Stimulated activated CD4-positive, alpha-beta T cell treated with anti-CD3 and anti-CD28 coated beads, Interleukin-2, amount 100 ng/mL, for 4 hours (primary cell): ENCODE results near the gene TMEM150B.

Source experiments
- DNase-seq: peaks from one replicate; pipeline ENCODE4 v3.0.0-alpha.2; 2020; ENCODE audit warnings: low read depth

Gene TMEM150B

GRCh38 chr19:55325172-55325571, at the start of gene TMEM150B:
TSS of gene TMEM150B (minus strand) at chr19:55325341. CDS start at chr19:55321036, 4,305 bp downstream.
- DNase-seq: no peak

DNA sequence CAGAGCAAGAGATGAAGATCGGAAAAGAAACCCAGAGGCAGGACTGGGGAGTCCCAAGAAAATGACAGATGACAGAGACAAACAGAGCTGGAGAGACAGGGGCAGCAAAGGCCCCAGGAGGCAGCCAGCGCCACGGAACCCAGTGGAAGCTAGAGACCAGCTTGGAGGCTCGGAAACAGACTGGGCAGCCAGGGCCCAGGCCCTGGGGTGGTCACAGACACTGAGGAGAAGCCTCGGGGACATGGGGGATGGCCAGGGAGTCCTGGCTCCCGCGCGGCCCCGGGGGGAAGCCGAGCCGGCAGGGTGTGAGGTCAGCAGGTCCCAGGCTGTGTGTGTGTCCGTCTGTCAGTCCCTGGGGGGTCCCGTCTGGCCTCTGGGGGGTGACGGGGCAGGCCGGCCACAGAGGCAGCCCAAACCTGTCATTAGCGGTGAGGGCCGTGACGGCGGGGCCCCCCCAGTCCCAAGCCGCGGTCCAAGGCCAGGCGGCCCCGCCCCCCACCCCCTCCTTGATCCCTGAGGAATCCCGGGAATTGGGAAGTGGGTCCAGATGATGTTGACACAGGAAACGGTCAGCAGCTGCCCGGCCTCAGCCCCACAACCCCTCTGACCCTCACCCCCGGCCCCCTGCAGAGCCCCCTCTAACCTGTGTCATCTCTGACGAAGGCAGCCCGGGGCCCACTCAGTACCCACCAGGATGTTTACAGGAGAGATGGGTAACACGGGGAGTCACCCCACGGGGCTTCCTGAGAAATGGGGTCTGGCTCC, 49.0 kb upstream of the TMEM150B start:
- no peak for DNase-seq

DNA sequence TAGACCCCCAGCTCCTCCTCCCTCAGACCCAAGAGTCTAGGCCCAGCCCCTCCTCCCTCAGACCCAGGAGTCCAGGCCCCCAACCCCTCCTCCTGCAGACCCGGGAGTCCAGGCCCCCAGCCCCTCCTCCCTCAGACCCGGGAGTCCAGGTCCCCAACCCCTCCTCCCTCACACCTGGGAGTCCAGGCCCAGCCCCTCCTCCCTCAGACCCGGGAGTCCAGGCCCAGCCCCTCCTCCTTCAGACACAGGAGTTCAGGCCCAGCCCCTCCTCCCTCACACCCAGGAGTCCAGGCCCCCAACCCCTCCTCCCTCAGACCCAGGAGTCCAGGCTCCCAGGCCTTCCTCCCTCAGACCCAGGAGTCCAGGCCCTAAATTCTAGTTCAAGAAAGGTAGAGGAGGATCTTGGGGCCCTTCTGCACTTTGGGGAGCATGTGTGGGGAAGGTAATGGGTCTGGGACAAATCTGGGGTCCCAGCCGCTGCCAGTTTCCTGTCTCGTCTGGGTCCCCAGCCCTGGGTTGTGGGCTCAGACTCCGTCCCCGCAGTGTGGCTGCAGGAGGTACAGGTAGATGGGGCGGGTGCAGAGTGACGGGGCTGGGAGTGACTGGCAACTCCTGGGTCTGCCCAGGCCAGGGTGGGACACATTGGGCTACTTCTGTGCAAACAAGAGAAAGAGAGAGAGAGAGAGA, 48.3 kb upstream of the TMEM150B start:
- DNase-seq: no peak

- DNase-seq: no peak
These were observed 47.4 kb upstream of the TMEM150B start for GRCh38 chr19:55372316-55373081.

DNA sequence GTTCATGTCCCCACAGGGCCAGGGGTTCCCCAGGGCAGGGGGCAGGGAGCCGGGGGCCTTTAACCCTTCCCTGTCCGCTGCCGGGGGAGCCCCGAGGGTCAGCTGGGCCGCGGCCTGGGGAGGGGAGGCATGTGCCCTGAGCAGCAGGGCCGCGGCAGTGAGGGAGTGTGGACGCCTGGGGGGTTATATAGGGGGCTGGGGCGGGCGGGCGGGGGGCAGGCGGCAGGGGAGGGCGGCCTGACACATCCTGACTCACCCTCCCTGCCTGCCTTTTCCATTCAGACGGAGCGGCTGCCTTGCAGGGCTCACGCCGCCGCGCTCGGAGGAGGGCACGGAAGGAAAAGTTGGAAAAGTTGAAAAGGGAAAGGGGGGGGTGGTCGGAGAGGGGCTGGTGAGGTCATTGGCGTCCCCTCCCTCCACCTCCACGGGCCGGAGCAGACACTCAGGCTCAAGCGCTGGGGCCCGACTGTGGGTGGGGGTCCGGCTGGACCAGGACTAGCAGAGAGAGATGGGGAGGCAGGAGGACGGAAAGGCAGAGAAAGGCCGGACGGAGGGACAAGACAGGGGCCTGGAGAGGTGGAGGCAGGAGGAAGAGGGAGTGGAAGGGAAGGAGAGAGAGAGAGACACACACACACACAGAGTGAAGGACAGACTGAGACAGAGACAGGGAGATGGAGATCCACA, 45.3 kb upstream of the TMEM150B start, which contains the start of gene IL11:
Gene IL11, minus strand, starts transcription at position 159 of the 684 bp plus-strand sequence. Its CDS starts 153 bp downstream, at position 6.
- no peak for DNase-seq

GRCh38 chr19:55369653-55370304, 44.6 kb upstream of the TMEM150B start:
- DNase-seq: no peak

DNA sequence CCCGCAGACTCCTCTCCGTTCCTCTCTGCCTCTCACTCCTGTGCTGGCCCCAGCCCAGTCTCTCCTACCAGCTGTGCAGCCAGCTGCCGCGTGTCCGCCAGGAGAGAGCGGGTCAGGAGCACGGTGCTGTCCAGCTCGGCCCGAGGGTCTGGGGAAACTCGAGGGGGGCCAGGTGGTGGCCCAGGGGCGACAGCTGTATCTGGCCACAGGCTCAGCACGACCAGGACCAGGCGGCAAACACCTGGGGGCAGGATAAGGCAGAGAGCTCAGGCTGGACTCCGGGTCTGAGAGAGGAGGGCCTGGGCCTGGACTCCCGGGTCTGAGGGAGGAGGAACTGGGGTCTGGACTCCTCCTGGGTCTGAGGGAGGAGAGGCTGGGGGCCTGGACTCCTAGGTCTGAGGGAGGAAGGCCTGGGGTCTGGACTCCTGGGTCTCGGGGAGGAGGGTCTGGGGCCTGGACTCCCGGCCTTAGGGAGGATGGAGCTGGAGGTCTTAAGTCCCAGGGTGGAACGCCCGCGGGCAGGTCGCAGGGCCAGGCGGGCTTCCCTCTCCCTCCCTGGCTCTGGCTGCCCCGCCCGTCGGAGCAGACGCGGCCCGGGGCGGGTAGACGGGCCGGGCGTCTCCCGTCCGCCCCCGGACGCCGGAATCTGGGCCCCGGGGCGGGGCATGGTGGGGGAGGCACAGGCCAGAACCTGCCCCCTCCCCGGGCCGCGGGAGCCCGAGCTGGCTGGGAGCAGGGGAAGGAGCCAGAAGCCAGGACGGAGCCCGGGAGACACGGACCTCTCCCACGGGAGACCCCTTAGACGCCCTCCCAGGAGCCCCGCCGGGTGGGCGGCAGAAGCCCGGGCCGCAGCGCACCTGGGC, 43.8 kb upstream of the TMEM150B start:
- DNase-seq: no peak

DNA sequence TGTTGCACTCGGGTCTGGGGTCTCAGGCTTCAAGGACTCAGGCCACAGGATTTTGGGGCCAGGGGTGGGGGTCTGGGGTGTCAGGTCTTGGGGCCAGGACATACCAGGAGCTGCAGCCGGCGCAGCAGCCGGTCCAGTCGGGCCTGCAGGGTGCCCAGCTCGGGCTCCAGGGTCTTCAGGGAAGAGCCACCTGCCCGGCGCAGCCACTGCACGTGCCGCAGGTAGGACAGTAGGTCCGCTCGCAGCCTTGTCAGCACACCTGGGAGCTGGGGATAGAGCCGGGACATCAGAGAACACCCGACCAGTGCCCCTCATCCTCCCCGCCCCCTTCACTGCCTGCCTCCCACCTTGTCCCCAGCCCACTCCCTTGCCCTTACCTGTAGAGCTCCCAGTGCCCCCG, 43.0 kb upstream of the TMEM150B start:
- DNase-seq: no peak

DNA sequence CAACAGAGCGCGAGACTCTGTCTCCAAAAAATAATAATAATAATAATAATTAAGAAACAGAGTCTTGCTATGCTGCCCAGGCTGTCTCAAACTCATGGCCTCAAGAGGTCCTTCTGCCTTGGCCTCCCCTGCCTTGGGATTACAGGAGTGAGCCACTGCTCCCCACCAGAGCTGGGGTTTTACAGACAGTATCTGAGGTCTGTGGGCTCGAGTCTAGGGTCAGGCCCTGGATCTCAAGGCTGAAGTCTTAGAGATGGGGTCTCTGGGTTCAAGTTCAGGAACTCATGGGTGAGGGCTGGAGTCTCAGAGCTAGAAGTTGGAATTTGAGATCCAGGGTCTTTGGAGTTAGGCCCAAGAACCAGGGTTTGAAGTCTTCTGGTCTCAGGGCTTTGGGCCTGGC, 41.6 kb upstream of the TMEM150B start:
- no peak for DNase-seq

DNA sequence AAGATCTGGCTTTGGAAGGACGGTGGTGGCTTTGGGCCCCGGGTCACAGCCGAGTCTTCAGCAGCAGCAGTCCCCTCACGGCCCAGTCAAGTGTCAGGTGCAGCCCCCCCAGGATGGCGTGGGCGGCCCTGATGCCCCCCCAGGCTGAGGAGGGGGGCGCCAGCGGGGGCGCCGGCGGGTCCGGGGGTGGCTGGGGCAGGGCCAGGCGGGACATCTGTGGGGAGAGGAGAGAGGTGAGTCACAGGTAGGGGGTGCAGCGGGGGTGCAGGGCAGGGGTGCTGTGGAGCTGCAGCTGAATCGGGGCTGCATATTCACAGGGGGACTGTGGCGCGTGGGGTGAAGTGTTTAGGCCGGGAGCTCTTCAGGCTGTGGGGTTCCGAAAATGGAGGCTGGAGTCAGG, 40.8 kb upstream of the TMEM150B start:
- DNase-seq: no peak

DNA sequence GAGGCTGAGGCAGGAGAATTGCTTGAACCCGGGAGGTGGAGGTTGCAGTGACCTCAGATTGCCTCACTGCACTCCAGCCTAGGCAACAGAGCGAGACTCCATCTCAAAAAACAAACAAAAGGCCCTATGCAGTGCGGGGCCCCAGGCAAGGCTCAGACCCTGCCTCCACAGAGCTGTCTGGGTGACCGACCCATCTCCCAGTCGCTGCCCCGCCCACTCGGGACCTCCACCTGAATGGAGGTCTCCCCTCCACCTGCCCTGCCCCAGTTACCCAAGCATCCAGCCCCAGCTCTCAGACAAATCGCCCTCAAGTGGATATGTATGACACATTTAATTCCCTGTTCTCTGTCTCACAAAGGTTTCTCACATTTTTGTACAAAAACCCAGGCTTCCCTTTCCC, 40.1 kb upstream of the TMEM150B start:
- DNase-seq: no peak

GRCh38 chr19:55362990-55363716, 38.0 kb upstream of the TMEM150B start, which contains the start of gene GARIN5B:
TSS of gene GARIN5B (minus strand) at chr19:55363260. CDS start at chr19:55363066, 194 bp downstream.
- no peak for DNase-seq

- DNase-seq: no peak
These were observed 37.2 kb upstream of the TMEM150B start for GRCh38 chr19:55362174-55362989.

DNA sequence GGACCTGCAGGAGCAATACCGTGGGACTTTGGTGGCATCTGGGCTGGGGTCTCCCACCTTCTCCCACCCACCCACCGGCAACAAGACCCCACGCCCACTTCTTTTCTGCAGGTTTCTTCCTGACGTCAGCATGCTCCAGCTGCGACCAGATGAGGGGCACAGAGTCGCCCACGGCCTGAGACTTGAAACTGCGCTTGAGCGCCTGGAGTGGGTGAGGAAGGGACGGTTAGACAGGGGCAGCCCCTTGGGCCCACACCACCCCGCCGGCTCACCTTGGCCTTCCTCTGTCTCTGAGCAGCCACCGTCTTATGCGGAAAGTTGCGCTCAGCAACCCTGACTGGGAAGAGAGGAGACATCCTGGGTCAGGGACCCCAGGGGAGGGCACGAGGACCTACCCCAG, 35.8 kb upstream of the TMEM150B start:
- DNase-seq: no peak

GRCh38 chr19:55358943-55359908, 34.1 kb upstream of the TMEM150B start:
- DNase-seq: no peak

DNA sequence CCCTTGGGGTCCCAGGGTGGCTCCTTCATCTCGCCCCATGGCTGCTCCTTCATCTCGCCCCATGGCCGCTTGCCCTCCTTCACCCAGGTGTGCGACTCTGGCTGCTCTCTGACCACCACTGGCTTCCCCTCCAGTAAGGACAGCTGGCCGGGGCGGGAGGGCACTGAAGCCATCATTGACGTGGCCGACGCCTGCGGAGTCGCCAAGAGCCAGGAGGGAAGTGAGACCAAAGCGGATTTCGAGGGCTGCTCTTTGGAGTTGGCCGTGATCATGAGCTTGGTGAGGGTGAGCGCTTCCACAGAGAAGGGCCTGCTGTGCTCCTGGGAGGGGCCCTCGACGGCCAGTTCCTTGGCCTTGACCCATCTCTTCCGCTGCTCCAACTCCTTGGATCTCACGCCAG, 33.4 kb upstream of the TMEM150B start:
- DNase-seq: no peak

- no peak for DNase-seq
These were observed 30.2 kb upstream of the TMEM150B start for GRCh38 chr19:55355213-55355821.
